ENCODE measurements around the gene CATSPER3.

The CATSPER3 gene

DNA sequence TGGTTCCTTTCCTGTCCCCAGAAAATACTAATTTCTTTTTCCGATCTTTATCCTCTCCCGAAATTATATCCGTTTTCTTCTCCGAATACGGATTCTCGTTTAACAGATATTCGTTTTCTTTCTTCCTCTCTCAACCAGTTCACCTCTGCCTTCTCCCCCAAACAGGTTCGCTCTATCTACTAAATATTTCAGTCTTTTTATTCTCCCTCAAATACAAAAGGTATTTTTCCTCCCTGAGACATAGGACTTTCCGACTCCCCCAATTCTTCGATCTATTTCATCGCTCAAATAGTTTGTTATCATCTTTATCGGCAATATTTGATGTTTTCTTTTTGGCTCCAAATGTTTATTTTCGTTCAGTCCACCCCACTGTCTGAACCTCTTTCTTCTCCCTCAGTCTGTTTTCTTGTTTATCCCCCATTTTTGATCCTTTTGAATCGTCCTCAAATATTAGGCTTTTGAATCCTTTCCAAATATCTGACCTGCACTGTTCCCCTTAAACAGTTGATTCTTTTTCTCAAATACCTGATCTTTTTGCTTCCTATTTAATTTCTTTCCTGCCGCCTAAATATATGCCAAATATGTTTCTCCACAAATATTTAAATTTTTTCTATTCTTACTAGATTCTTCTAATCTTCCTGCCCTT lies 61.9 kb downstream of the CATSPER3 start:
- DNase-seq: no peak

DNA sequence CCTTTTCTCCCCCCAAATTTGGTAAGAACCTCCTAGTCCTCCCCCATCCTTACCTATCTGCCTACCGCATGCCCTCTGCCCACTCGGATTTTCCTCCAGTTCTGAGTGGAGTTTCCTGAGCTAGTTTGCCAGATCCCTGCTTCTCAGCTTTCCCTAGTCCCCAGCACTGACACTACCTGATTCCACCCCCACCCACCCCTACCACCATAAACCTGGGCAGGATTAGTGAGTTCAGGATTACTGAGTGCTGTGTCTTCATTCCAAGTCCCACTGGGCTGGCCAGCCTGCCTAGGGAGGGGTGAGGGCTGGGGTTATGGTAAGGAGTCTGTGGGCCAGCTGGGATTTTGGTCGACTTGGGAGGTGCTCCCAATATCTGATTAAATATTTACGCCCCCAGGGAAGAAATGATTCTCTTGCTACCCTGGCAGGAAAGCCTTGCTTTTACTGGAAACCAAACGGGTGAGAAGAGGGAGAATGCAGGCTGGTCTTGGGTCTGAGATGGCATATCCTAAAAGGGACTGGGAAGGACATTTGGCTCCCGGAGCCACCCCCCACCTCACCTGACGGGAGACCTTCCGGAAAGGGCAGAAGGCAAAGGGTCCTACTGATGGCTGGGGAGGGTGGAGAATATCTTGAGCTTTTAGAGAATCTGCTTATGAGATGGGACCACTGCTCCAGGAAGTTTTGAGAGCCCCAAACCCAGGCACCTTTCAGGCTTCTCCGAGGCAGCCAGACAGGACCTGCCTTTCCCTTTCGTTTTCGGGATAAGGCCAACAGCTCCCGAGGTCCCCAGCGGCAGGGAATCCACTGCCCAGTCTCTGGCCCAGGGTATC lies 62.6 kb downstream of the CATSPER3 start:
- DNase-seq: no peak

DNA sequence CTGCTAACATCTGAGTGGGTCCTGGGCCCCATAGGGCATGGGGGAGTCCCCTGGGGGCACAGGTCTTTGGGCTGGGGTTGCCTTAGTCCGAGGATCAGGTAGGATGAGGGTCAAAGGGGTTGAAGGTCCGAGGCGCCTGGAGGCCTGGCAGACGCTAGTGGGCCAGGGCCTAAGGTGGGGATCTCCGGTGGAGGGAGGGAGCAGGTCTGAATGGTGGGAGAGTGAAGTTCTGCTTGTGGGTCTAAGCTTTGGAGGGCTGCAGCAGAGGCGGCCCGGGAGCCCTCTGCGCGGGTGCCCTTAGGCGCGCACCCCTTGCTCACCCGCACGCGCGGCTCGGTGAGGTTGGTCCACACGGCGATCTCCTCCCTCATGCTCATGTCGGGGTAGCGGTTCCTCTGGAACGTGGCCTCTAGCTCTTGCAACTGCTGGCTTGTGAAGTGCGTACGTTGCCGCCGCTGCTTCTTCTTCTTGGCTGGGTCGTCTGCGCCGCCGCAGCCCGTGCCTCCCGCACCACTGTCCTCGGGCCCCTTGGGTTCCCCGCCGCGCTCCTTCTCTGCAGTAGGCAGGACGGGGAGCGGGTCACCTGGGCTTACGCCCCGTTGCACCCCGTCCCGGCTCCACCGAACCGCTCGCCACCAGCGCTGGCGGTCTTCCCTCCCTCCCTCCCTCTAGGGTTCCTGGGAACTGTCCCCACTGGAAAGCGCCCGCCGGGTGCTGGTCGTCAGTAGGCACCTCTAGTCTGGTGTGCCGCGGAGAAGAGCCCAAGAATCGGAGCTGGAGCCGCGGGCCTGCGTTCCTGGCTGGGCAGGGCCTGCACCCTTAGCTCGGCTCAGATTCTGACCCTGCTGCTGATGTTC lies 63.5 kb downstream of the CATSPER3 start:
- DNase-seq: no peak

DNA sequence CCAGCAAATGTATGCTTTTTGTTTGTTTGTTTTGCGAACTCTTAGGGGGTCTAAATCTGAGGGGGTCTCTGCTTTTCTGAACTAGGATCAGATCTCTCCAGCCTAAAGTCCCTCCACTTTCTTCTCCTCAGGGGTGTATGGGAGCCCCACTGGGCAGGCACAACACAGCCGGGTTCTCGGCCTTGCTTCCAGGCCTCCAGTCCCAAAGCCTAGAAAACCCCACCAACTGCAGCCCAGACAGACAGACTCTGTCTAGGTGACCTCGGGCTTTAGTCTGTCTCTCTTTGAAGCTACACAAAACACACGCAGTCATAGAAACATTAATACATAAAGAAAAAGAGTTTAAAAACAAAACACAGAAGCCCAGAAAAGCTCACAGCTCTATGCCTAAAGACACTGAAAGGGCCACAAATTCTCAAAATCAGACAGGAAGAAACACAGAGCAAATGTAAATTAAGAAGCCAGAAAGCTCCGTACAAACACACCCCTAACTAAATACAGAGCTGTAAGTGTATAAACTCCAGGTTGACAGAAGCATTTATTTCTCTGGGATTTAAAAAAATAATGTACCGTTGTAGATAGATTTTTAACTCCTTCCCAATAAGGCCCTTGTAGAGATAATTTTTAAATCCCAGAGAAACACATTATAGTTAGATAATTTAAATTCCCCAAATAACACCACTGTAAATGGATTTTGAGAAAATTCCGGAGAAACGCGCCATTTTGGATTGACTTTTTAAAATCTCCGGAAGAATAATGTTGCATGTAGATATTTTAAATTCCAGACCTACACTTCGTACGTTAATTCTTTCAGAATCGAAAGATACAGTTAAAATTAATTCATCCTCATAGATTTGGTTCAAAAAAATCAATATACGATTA lies 64.3 kb downstream of the CATSPER3 start:
- no peak for DNase-seq

DNA sequence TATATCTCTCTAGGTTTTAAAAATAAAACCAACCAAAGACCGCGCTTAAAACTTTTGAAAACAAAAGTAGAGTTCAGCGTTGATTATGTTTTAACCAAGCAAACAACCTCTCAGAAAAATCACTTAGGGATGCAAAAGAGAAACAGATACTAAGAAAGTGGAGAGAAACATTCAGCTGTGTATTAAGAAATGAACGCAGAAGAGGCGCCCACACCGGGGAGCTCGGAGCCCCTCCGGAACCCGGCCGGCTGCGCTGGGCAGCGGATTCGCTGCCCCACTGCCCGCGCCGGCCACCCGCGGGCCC lies 64.9 kb downstream of the CATSPER3 start:
- DNase-seq: no peak

DNA sequence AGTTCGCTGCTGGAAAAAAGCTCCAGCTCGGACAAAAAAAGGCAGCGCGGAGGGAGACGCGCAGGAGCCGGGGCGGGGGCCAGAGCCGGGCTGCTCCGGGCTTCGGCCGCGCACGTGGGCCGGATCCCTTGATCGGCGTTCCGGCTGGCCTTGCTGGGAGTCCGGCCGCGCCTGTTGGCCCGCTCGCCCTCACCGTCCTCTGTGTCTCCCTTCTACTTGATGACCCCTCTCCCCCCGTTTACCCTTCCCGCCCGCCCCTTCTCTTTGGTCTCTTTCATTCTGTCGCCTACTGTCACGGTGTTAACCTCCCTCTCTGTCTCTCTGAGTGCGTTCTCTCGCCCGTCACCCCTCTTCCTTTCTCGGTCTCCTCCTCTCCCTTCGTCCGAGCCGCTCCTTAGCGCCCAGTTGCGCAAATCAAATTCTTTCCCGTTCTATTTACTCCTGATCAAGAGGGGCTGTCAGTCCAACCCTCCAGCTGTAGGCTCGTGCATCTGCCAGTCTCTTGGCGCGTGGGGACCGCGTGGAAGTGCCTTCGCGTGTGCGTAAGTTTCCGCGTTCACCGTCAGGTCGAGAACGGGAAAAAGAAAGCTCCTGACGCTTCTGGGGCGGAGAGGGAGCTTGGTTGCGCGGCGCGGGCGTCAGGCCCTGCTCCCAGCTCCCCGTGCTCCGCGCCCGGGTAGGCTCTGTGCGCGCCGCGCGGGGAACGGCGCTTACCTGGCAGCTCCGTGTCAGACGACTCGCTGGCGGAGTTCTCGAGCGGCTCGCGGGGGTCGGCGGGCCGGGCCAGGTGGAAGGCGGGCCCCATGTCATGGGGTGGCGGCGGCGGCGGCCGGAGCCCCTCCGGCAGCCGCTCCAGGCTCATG lies 65.5 kb downstream of the CATSPER3 start:
- no peak for DNase-seq

DNA sequence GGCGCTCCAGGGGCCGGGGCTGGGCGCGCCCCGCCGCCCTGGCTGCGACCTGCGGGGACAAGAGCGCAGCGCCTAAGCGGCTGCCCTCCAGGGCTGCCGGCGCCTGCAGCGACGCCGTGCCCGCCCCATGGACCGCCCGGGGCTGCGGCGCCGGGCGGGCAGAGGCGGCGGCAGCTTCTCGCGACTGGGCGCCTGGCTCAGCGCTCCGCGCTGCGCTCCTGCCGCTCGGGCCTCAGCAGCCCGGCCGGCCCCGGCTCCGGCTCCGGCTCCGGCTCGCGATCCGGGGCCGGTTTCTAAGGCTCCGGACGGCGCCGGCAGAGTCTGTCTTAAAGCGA lies 66.2 kb downstream of the CATSPER3 start, which contains the start of gene PITX1:
Gene PITX1 (minus strand): TSS at position 328 of the 335 bp plus-strand sequence. CDS start 347 bp downstream, outside the sequence.
- no peak for DNase-seq

DNA sequence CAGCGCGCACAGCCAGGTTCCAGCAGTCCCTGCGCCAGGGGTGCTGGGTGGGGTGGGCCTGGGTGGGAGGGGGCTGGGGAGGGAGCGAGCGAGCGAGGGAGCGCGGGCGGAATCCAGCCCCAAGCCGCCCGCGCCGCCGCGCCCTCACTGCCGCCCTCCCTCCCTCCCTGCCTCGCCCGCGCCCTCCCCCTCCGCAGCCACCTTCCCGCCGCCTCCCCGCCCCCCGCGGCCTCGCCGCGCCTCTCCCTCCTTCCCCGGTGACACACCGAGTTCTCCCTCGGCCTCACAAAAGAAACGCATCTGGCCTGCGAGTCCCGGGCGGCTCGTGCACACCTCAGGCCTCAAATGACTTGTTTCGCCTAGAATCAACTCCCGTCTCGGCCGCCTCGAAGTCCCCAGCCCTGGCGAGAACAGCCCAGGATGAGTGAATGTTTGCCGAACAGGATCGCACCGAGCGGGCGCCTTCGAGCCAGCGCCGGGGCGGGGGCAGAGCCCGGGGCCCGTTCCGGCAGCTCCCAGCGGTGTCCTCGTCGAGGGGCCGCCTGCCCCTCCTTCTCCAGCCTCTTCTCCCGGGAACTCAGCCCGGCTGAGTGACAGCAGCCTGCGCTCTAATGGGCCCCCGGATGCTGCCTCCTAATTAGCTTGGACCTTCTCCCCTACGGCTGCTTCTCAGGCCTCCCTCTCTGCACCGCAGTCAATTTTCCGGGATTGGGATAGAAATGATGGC lies 66.7 kb downstream of the CATSPER3 start:
- DNase-seq: no peak

DNA sequence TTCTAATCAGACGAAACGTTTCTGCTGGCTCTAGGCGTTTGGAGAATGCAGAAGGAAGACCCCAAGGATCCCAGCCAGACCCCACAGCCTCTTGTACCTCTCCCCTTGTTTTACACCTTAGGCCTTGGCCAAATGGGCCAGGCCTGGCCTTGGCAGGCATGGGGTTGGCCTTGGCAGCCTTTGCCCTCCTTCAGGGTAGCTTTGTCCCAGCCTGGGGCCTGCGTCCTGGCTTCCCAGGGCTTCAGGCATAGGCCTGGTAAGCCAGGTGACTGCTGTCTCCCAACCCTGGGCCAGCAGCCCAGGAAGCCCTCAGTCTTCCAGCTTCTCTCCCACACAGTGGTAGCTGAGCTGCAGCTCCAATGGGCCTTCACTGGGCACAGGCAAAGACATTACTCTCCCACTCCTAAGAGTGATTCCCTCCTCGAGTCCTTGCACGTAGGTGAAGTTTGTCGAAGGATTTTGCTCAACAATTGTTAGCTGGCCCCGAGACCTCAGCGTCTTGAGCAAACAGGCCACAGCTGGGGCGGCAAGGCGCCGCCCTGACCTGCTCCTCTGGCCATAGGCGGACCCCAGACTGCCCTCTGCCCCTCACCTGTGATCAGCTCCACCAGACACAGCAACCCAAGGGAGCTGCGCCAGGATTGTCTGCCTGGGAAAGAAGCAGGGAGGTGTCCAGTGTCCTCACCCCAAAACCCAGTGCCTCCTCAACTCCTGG lies 67.4 kb downstream of the CATSPER3 start:
- no peak for DNase-seq

DNA sequence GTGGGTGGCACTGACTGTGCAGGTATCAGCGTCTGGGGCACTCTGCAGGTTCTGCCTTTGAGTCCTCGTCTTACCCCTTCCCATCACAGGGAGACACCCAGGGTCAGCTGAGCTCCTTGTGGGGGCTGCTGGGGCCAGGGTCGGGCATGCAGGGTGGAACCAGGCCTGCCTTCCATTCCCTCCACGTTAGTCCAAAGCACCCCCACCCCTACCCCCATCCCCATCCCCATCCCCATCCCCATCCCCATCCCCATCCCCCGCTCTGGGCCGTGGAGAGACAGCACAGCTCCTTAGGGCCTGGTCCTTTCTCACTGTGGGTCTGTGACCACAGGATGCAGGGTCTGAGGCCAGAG lies 67.9 kb downstream of the CATSPER3 start:
- no peak for DNase-seq

DNA sequence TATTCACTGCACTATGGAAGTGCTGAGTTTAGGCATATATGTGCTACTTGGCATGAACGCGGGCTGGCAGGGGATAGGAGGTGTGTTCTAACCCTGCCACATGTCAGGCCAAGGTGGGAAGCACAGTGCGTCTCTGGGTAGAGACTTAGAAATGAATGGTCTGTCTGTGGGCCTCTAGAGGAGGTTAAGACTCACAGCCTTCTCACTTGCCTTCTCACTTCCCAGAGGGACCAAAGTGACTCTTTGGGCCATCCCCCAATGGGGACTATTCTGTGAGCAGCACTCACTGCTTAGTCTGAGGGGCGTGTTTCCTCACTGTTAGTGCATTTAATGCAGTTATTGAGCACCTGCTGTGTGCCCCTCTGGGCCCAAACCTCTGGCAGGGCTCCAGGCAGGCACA lies 68.7 kb downstream of the CATSPER3 start:
- DNase-seq: no peak

DNA sequence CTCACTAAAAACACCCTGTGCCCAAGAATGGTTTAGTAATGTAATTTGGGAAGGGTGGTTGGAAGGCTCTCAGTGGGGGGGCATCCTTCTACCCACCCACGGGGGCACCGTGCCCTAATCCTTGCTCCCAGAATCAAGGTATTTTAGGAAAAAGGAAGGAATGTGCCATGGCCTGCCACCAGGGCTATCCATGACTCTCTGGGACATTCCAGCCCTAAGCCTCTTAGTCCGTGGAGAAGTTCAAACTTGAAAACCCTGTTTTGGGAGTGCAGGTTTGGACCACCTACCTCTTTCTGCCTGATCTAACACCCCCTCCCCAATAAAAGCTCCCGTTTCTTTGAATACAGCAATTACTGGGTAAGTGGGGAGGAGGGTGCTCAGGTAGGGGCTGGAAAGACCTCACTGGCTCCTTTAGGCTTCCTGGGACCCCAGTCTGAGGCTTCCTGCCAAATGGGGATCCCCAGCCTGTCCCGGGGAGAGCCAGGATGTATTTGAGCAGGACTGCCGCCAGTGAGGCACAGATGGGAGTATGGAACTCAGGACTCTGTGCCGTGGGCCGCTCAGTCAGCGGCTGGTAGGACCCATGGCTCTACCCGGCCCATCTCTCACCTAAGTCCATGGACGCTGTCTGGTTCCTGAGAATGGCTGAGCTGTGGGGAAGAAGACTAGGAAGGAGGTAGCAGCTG lies 70.0 kb downstream of the CATSPER3 start:
- DNase-seq: no peak

DNA sequence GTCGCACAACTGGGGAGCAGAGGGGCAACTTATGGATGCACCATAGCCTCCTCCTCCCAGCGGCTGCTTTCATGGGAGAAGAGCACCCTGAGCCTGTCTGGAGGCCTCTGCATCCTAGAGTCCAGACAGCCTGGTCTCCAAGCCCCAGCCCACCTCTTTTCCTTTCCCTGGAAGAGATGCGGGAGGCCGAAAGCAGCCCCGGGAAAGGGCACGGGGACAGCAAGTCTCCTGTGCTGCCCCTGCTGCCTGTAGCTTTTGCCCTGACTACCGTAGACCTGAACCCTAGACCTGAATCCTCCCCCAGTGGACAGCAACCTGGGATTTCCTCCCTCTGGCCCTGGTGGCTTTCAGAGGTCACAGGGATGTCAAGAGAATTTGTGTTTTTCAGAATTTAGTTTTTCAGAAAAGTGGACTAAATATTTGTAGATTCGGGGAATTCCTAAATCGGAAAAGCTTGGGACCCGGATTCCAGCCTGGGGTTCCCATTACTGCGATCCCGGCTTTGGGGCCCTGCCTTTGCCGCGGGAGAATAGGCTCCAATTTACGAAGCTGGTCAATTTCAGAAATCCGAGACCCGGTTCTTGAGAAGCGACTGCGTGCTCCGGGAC lies 70.6 kb downstream of the CATSPER3 start:
- DNase-seq: no peak

DNA sequence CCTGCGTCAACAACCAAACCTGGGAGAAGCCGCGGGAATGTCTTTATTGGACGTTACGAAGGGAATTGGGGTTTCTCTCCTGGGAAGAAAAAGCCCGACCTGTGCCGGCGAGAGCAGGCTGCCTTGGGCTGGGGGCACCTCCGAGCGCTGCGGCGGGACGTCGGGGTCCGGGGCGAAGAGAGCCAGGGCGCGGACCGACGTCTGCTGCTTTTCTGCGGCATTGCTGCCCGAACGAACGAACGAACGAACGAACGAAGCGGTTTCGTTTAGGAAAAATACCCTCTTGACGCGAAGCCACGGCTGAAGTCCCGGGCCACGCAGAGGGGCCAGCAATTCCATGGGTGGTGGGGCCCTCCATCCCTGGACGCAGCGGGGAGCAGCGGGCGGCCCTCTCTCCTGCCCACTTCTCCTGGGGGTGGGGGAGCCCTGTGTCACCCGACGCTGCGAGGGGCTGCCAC lies 71.1 kb downstream of the CATSPER3 start:
- no peak for DNase-seq

DNA sequence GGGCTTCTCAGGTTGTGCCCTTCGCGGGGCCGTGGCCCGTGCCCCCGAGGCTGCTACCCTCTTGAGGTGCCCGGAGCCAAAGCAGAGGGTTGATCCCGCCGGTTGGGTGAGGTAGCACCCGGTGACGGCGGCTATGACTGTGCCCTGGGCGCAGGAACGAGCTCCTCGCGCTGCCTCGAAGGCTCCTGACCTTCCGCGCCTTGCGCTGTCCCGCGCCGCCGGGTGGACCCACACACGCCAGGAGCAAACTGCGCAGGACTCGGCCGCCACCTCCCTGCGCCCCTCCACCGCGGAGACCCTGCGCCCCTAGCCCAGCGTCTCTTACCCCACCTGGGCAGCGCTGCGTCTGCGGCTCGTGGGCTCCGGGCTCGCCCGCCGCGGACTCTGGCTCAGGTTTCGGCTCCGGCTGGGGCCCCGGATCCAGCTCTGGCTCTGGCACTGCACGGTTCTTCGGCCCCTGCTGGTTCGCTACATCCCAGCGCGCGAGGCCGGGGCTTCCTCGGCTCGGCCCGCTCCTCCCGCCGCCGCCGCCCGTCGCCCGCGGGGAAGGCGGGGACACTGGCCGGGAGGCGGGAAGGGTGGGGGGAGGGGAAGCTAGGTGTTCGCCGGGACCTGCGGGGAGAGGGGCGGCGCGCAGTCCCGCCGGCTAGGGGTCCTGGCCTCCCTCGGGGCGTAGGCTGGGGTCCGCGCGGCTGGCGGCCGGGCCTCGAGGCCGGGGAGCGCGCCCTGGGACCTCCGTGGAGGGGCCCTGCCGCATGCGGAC lies 71.7 kb downstream of the CATSPER3 start:
- DNase-seq: no peak

DNA sequence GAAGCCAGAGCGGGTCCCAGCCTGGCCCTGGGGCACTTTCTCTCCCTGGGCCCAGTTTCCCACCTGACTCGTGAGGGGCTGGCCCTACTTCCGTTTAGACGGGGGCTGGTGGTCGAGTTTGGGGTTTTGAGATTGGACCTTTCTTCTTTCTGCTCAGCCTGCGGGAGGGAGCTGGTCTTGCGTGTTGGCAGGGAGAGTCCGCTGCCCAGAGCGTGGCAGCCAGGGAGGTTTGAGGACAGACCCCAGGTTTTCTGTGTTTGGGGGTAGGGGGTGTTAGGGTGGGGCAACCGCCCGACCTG lies 72.3 kb downstream of the CATSPER3 start:
- DNase-seq: no peak
